Muscle of leg (tissue), 11 donors: Measurements from ENCODE around the gene OSTM1. TPM values are rescaled to one million over a fixed set of nuclear protein-coding genes. Genes with fewer than 3 reads are reported as not detected.

Experiments used
- DNase-seq: peaks from one replicate; pipeline ENCODE4 v3.0.0; 2013
- H3K27ac ChIP-seq: one replicate; pipeline ENCODE4 v1.5.1; 2013; ENCODE audit warnings: mild to moderate bottlenecking, low read length, control low read depth
- H3K27me3 ChIP-seq: one replicate; pipeline ENCODE4 v1.6.1; 2013; ENCODE audit warnings: low read length; ENCODE audit not compliant: control insufficient read depth, insufficient read depth
- H3K36me3 ChIP-seq: one replicate; pipeline ENCODE4 v1.6.1; 2013; ENCODE audit warnings: low read length; ENCODE audit not compliant: control insufficient read depth, insufficient read depth
- H3K4me1 ChIP-seq: one replicate; pipeline ENCODE4 v1.6.1; 2013; ENCODE audit warnings: low read length; ENCODE audit not compliant: control insufficient read depth, insufficient read depth
- H3K4me3 ChIP-seq: one replicate; pipeline ENCODE4 v1.5.1; 2013; ENCODE audit warnings: low read length, control low read depth
- H3K9me3 ChIP-seq: replicated peaks from 2 replicates; pipeline ENCODE4 v1.6.1; 2013; ENCODE audit warnings: low read depth, low read length; ENCODE audit not compliant: control insufficient read depth
- WGBS: methylation state at CpG from one replicate; pipeline ENCODE4 v1.1.5; 2013; ENCODE audit warnings: missing lambda C conversion rate; ENCODE audit not compliant: insufficient coverage; 5-methylcytosine and 5-hydroxymethylcytosine counted together
- polyA plus RNA-seq, 8 donors: library from polyadenylated mRNA; unstranded; fragments of 120-200 nt; gene quantifications; one replicate each; pipeline versions ENCODE4 v1.2.1 to v1.2.3, GENCODE V29; 2013; ENCODE audit warnings: inconsistent platforms in 1 of 8, low replicate concordance in 1 of 8; ENCODE audit not compliant: insufficient read length in 8 of 8, insufficient read depth in 1 of 8
- total RNA-seq: library from RNA; stranded (reverse); fragments of 120-200 nt; gene quantifications from one replicate; pipeline ENCODE4 v1.2.4, GENCODE V29; 2013

The OSTM1 gene
- total and polyA plus RNA-seq, 9 donors: 14.3 to 24.8 (median 18.9) TPM

GRCh38 chr6:108117427-108118358, 43.2 kb upstream of the OSTM1 start:
- H3K4me1 ChIP-seq: peaks cover 43% of the 10 kb centered on the region
- no peaks in the 10 kb centered on the region for H3K36me3 ChIP-seq
- H3K27me3 ChIP-seq: peaks cover 97% of the 10 kb centered on the region
- no peak overlapping the region for H3K27ac ChIP-seq
- H3K4me3 ChIP-seq: peak overlapping the region; percentile 67
- H3K9me3 ChIP-seq: no peaks in the 10 kb centered on the region
- 1% methylated on average over 72 of the region's 72 CpGs for WGBS
- DNase-seq: peak; percentile 46

- Histone ChIP-seq H3K9me3 (no peaks in the 10 kb centered on the region), H3K27ac (no peak overlapping the region), H3K27me3 (peaks cover 94% of the 10 kb centered on the region), H3K4me3 (no peak overlapping the region), H3K36me3 (no peaks in the 10 kb centered on the region), H3K4me1 (peaks cover 43% of the 10 kb centered on the region)
- WGBS: 7% methylated on average over 23 of the region's 46 CpGs
- no peak for DNase-seq
Observed at GRCh38 chr6:108116546-108117426, 42.2 kb upstream of the OSTM1 start.

- 19% methylated on average over 10 of the region's 20 CpGs for WGBS
- H3K27me3 ChIP-seq: peaks cover 92% of the 10 kb centered on the region
- H3K9me3 ChIP-seq: no peaks in the 10 kb centered on the region
- DNase-seq: peak; percentile 41
- peaks cover 43% of the 10 kb centered on the region for H3K4me1 ChIP-seq
- no peak overlapping the region for H3K27ac ChIP-seq
- no peaks in the 10 kb centered on the region for H3K36me3 ChIP-seq
- H3K4me3 ChIP-seq: peak overlapping the region; percentile 52
Observed at GRCh38 chr6:108115598-108116058, 41.1 kb upstream of the OSTM1 start.

- WGBS: 2% methylated on average over 44 of the region's 50 CpGs
- Histone ChIP-seq H3K27ac (no peak overlapping the region), H3K4me1 (peaks cover 43% of the 10 kb centered on the region), H3K9me3 (no peaks in the 10 kb centered on the region), H3K4me3 (peak overlapping the region; percentile 52), H3K27me3 (peaks cover 87% of the 10 kb centered on the region), H3K36me3 (no peaks in the 10 kb centered on the region)
- peak; percentile 82 for DNase-seq
Observed at GRCh38 chr6:108114841-108115597, 40.5 kb upstream of the OSTM1 start.

GRCh38 chr6:108113557-108114519, 39.3 kb upstream of the OSTM1 start:
- 12% methylated on average over 25 of the region's 39 CpGs for WGBS
- Histone ChIP-seq H3K36me3 (no peaks in the 10 kb centered on the region), H3K27ac (no peak overlapping the region), H3K27me3 (peaks cover 82% of the 10 kb centered on the region), H3K4me3 (no peak overlapping the region), H3K9me3 (no peaks in the 10 kb centered on the region), H3K4me1 (peaks cover 35% of the 10 kb centered on the region)
- peak; percentile 82 for DNase-seq

DNA sequence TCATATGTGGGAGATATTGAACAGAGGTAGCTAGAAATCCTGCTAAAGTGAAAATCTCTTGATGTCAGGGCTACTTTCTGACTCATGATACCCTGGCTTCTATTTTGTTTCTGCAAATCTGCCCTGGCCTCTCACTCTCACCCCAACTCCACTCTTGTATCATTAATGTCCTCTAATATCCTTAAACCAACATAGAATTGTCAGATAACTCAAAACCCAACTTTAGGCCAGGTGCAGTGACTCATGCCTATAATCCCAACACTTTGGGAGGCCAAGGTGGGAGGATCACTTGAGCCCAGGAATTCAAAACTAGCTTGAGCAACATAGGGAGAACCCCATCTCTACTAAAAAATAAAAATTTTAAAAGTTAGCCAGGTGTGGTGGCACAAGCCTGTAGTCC, 33.8 kb upstream of the OSTM1 start:
- peaks cover 30% of the 10 kb centered on the region for H3K27me3 ChIP-seq
- no peak for DNase-seq
- H3K36me3 ChIP-seq: no peaks in the 10 kb centered on the region
- H3K4me3 ChIP-seq: no peak overlapping the region
- no peaks in the 10 kb centered on the region for H3K9me3 ChIP-seq
- H3K4me1 ChIP-seq: no peaks in the 10 kb centered on the region
- H3K27ac ChIP-seq: no peak overlapping the region

- Histone ChIP-seq H3K27me3 (peaks cover 19% of the 10 kb centered on the region), H3K4me3 (no peak overlapping the region), H3K36me3 (no peaks in the 10 kb centered on the region), H3K9me3 (no peaks in the 10 kb centered on the region), H3K4me1 (no peaks in the 10 kb centered on the region), H3K27ac (no peak overlapping the region)
- DNase-seq: no peak
- no CpG with 5 or more reads among the region's 1 CpG for WGBS
Observed at GRCh38 chr6:108107102-108107501, 32.6 kb upstream of the OSTM1 start.

DNA sequence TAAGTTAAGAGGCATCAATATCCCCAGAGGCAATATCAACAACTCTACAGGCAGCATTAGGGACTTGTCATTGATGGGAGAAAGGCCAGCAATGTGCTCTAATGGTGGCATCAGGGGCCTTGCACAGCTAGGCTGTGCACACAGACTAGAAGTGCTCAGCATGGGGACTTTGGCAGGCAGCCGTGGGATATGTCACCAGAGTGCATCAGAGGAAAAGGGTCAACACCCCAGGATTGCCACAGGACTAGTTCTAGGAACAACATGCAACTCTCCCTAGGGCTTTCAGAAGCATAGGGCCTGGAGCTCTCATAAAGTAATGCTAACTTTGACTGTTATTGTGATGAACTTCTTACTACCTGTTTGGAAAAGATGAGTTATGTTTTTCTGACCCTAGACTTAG, 32.2 kb upstream of the OSTM1 start:
- no peak for DNase-seq
- Histone ChIP-seq H3K36me3 (no peaks in the 10 kb centered on the region), H3K4me3 (no peak overlapping the region), H3K27me3 (peaks cover 16% of the 10 kb centered on the region), H3K4me1 (no peaks in the 10 kb centered on the region), H3K9me3 (no peaks in the 10 kb centered on the region), H3K27ac (no peak overlapping the region)
- WGBS: 70% methylated on average over 1 of the region's 1 CpG

- Histone ChIP-seq H3K27ac (no peak overlapping the region), H3K9me3 (no peaks in the 10 kb centered on the region), H3K4me3 (no peak overlapping the region), H3K27me3 (peaks cover 12% of the 10 kb centered on the region), H3K36me3 (no peaks in the 10 kb centered on the region), H3K4me1 (no peaks in the 10 kb centered on the region)
- WGBS: 55% methylated on average over 3 of the region's 5 CpGs
- no peak for DNase-seq
Observed at GRCh38 chr6:108106261-108106660, 31.7 kb upstream of the OSTM1 start.
